ENCODE measurements around the gene CORO7.

CORO7 gene

DNA sequence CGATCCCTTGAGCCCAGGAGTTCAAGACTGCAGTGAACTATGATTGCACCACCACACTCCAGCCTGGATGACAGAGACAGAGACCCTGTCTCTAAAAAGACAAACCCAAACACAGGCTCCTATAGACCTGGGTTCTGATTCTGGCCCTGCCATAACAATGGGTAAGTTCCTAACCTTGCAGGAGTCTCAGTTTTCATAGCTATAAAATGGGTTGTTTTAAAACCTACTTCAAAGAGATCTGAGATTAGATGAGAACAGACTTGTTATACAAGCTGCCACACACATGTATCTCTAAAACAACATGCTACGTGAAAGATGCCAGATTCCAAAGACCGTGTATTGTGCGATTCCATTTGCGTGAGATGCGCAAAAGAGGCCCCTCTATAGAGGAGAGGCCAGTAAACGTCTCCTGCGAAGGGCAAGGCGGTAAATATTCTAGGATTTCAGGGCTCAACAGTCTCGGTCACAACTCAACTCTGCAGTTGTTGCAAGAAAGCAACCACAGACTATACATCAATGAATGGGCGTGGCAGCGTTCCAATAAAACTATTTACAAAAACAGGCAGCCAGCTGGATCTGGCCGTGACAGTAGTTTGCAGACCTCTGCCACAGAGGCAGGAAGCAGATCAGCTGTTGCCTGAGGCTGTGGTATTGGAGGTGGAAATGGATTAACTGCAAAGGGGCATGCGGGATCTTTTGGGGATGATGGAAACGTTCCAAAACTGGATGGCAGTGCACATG, 5.9 kb downstream of the CORO7 start:
- POLR2A ChIA-PET = no interaction called here
- CTCF ChIA-PET = interaction anchor here (0.8 to 2.9 kb wide), 6 partner anchors 8 to 156 kb away, joined by 3 to 17 read pairs (median 3); no protein-coding TSS in a partner anchor
- TF ChIP-seq, protein P1, sequence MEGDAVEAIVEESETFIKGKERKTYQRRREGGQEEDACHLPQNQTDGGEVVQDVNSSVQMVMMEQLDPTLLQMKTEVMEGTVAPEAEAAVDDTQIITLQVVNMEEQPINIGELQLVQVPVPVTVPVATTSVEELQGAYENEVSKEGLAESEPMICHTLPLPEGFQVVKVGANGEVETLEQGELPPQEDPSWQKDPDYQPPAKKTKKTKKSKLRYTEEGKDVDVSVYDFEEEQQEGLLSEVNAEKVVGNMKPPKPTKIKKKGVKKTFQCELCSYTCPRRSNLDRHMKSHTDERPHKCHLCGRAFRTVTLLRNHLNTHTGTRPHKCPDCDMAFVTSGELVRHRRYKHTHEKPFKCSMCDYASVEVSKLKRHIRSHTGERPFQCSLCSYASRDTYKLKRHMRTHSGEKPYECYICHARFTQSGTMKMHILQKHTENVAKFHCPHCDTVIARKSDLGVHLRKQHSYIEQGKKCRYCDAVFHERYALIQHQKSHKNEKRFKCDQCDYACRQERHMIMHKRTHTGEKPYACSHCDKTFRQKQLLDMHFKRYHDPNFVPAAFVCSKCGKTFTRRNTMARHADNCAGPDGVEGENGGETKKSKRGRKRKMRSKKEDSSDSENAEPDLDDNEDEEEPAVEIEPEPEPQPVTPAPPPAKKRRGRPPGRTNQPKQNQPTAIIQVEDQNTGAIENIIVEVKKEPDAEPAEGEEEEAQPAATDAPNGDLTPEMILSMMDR (IDR thresholded peaks at IDR 0.05; ENCODE audit: control extremely low read depth, extremely low read depth, low read depth, missing control alignments) = no peak
- no peak for DNase-seq (ENCODE audit: extremely low spot score)

DNA sequence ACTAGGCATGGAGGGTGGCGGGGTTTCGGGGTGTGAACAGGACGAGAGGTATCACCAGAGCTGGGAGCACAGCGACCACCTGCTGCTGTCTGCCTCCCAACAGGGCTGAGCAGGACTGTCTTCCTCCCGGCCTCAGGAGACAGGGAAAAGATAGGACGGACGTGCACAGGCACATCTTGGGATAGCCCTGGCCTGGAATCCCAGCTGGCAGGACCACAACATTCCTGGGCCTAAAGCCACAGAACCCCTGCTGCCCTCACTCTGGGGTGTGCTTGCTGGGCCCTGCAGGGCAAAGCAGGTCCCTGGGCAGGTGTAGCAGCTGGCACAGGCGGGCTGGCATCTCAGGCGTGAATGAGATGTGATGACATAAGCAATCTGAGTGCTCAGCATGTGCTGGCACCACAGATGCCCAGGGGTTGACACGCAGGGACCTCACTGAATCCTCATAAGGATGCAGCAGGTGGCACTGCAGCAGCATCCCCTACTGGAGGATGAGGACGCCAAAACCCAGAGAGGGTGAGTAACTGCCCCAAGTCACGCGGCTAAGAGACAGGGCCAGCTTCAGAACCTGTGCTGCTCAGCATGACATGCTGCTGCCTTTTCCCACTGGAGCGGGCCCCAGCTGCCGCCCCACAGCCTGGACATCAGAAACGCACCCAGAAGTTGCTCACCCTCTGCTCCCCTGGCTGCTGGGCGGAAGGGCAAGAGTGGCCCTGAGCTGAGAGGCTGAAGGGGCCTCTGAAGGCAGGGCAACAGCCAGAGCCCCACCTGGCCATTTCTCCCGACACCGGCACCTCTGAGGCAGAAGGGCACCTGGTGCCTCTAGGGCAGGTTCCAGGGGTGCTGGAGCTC, 7.1 kb downstream of the CORO7 start:
- POLR2A ChIA-PET = no interaction called here
- TF ChIP-seq, protein P1 (IDR thresholded peaks at IDR 0.05; ENCODE audit: control extremely low read depth, extremely low read depth, low read depth, missing control alignments) = peak; percentile 12
- no peak for DNase-seq (ENCODE audit: extremely low spot score)
- CTCF ChIA-PET = interaction anchor here (0.8 to 1.1 kb wide), 3 partner anchors 8 to 155 kb away, joined by 3 read pairs; no protein-coding TSS in a partner anchor

DNA sequence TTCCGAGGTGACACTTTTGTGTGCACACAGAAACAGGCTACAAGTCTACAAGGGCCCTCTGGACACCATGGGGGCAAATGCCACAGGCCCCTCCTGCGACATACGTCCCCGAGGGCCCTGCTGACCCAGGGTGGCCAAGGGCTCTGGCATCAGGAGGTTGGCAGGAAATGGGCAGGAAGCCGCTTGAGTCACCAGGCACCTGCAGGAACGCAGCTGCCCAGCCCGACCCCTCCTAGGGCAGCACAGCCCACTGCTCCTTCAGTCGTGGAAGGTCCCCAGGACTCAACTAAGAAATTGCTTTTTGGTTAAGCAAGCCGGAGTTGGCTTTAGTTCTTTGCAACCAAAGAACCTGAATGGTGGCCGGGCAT, 8.1 kb downstream of the CORO7 start:
- TF ChIP-seq, protein P1 (IDR thresholded peaks at IDR 0.05; ENCODE audit: control extremely low read depth, extremely low read depth, low read depth, missing control alignments) = no peak
- ChIA-PET POLR2A (no interaction called here), CTCF (no interaction called here)
- no peak for DNase-seq (ENCODE audit: extremely low spot score)

- DNase-seq (ENCODE audit: extremely low spot score) = no peak
- TF ChIP-seq, protein P1 (IDR thresholded peaks at IDR 0.05; ENCODE audit: control extremely low read depth, extremely low read depth, low read depth, missing control alignments) = no peak
- ChIA-PET CTCF (no interaction called here), POLR2A (no interaction called here)
Observed at GRCh38 chr16:4407543-4408322, 8.7 kb downstream of the CORO7 start.

- POLR2A ChIA-PET = interaction anchor here (0.5 to 1.3 kb wide), 3 partner anchors 11 to 511 kb away, joined by 3 to 6 read pairs (median 3); no protein-coding TSS in a partner anchor
Observed at GRCh38 chr16:4404967-4405696, 11.3 kb downstream of the CORO7 start.

More at GRCh38 chr16:4404967-4405696, 11.3 kb downstream of the CORO7 start:
- DNase-seq (ENCODE audit: extremely low spot score) = no peak
- TF ChIP-seq, protein P1 (IDR thresholded peaks at IDR 0.05; ENCODE audit: control extremely low read depth, extremely low read depth, low read depth, missing control alignments) = no peak
- CTCF ChIA-PET = interaction anchor here (2.9 to 7.4 kb wide), 5 partner anchors 12 to 45 kb away, joined by 16 to 100 read pairs (median 64); partner anchors contain the start of genes CORO7 and VASN
